ENCODE measurements around the gene ZNF3.

- TF ChIP-seq, protein P1, sequence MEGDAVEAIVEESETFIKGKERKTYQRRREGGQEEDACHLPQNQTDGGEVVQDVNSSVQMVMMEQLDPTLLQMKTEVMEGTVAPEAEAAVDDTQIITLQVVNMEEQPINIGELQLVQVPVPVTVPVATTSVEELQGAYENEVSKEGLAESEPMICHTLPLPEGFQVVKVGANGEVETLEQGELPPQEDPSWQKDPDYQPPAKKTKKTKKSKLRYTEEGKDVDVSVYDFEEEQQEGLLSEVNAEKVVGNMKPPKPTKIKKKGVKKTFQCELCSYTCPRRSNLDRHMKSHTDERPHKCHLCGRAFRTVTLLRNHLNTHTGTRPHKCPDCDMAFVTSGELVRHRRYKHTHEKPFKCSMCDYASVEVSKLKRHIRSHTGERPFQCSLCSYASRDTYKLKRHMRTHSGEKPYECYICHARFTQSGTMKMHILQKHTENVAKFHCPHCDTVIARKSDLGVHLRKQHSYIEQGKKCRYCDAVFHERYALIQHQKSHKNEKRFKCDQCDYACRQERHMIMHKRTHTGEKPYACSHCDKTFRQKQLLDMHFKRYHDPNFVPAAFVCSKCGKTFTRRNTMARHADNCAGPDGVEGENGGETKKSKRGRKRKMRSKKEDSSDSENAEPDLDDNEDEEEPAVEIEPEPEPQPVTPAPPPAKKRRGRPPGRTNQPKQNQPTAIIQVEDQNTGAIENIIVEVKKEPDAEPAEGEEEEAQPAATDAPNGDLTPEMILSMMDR (IDR thresholded peaks at IDR 0.05; ENCODE audit: low read depth, low read length) = no peak
- TF ChIP-seq EZH2phosphoT487 (IDR thresholded peaks at IDR 0.05; ENCODE audit: low read depth) = no peak
Observed at GRCh38 chr7:100100420-100101015, 19.0 kb upstream of the ZNF3 start.

Measured in OCI-LY3 (cell line).